ENCODE data around the gene SBF2. TPM values are rescaled to one million over a fixed set of nuclear protein-coding genes. Genes with fewer than 3 reads are reported as not detected.

The SBF2 gene
- total RNA-seq, 1 donor, result 61.2 TPM

DNA sequence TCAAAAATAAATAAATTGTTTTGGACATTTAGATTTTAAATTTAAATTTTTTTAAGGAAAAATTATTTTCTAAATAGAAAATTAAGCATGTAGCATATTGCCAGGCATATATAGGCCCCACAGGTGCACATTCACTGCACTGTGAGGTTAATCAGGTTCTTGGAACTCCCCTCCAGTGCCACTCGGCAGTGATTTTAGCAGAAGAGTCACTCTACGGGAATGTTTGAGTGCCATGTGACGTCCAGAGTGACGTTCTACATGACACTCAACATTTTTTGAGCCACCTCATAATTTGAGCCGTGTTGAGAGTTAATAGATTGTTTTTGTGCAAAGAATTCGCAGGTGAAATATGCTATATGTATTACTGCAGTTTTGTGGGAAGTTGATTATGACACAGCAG lies 552.8 kb downstream of the SBF2 start:
- peaks cover 5% of the 10 kb centered on the region for H3K79me2 ChIP-seq (ENCODE audit: insufficient read depth, low read length)
- H2AFZ ChIP-seq (ENCODE audit: low read length), result no peak overlapping the region
- no peaks in the 10 kb centered on the region for H4K20me1 ChIP-seq (ENCODE audit: insufficient read depth, low read length)
- H3K36me3 ChIP-seq (ENCODE audit: insufficient read depth, low read length), result peaks cover 23% of the 10 kb centered on the region
- H3K9me3 ChIP-seq (ENCODE audit: low read depth, low read length), result no peaks in the 10 kb centered on the region
- H3K27me3 ChIP-seq (ENCODE audit: insufficient read depth, low read length), result no peaks in the 10 kb centered on the region
- DNase-seq (ENCODE audit: insufficient read length, low spot score, missing footprints), result no peak
- no peak overlapping the region for H3K27ac ChIP-seq (ENCODE audit: low read depth, low read length)
- TF ChIP-seq, protein P1, sequence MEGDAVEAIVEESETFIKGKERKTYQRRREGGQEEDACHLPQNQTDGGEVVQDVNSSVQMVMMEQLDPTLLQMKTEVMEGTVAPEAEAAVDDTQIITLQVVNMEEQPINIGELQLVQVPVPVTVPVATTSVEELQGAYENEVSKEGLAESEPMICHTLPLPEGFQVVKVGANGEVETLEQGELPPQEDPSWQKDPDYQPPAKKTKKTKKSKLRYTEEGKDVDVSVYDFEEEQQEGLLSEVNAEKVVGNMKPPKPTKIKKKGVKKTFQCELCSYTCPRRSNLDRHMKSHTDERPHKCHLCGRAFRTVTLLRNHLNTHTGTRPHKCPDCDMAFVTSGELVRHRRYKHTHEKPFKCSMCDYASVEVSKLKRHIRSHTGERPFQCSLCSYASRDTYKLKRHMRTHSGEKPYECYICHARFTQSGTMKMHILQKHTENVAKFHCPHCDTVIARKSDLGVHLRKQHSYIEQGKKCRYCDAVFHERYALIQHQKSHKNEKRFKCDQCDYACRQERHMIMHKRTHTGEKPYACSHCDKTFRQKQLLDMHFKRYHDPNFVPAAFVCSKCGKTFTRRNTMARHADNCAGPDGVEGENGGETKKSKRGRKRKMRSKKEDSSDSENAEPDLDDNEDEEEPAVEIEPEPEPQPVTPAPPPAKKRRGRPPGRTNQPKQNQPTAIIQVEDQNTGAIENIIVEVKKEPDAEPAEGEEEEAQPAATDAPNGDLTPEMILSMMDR (IDR thresholded peaks at IDR 0.05; ENCODE audit: extremely low read depth, low read depth, low read length), result no peak
- H3K4me2 ChIP-seq (ENCODE audit: insufficient read depth, low read length), result no peak overlapping the region
- H3K4me3 ChIP-seq (ENCODE audit: insufficient read depth, low read length), result no peak overlapping the region
- H3K4me1 ChIP-seq (ENCODE audit: insufficient read depth, low read length), result no peaks in the 10 kb centered on the region

DNA sequence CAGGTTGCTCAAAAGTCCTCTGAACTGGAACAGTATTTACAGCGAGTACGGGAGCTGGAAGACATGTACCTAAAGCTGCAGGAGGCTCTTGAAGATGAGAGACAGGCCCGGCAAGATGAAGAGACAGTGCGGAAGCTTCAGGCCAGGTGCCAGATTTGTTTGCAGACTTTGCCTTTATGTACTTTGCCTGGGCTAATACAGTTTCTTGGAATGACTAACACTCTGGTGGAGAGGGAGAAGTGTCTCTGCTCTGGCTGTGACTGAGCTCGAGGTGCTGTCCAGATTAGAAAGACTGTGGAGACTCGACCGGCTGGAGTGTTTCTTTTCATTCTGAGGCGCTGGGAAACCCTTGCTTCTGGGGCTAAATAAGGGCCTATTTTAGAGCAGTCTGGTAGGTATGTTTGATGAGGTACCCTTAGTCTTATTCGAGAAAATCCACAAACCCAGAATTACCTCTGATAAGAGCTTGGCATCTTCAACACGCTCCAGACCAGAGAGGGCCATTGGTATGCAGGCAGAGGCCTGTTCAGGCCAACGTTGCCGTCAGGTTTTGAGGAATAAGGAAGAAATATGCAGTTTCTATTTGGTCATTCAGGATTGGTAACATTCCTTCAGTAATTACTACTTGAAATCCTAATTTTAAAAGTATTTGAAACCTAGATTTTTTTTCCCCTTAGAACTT lies 553.7 kb downstream of the SBF2 start:
- H3K27ac ChIP-seq (ENCODE audit: low read depth, low read length), result no peak overlapping the region
- no peak for DNase-seq (ENCODE audit: insufficient read length, low spot score, missing footprints)
- no peak overlapping the region for H2AFZ ChIP-seq (ENCODE audit: low read length)
- no peaks in the 10 kb centered on the region for H4K20me1 ChIP-seq (ENCODE audit: insufficient read depth, low read length)
- H3K9me3 ChIP-seq (ENCODE audit: low read depth, low read length), result no peaks in the 10 kb centered on the region
- no peaks in the 10 kb centered on the region for H3K4me1 ChIP-seq (ENCODE audit: insufficient read depth, low read length)
- H3K4me2 ChIP-seq (ENCODE audit: insufficient read depth, low read length), result no peak overlapping the region
- no peak overlapping the region for H3K4me3 ChIP-seq (ENCODE audit: insufficient read depth, low read length)
- no peaks in the 10 kb centered on the region for H3K27me3 ChIP-seq (ENCODE audit: insufficient read depth, low read length)
- H3K36me3 ChIP-seq (ENCODE audit: insufficient read depth, low read length), result peaks cover 27% of the 10 kb centered on the region
- H3K79me2 ChIP-seq (ENCODE audit: insufficient read depth, low read length), result peaks cover 10% of the 10 kb centered on the region
- TF ChIP-seq, protein P1 (IDR thresholded peaks at IDR 0.05; ENCODE audit: extremely low read depth, low read depth, low read length), result no peak

DNA sequence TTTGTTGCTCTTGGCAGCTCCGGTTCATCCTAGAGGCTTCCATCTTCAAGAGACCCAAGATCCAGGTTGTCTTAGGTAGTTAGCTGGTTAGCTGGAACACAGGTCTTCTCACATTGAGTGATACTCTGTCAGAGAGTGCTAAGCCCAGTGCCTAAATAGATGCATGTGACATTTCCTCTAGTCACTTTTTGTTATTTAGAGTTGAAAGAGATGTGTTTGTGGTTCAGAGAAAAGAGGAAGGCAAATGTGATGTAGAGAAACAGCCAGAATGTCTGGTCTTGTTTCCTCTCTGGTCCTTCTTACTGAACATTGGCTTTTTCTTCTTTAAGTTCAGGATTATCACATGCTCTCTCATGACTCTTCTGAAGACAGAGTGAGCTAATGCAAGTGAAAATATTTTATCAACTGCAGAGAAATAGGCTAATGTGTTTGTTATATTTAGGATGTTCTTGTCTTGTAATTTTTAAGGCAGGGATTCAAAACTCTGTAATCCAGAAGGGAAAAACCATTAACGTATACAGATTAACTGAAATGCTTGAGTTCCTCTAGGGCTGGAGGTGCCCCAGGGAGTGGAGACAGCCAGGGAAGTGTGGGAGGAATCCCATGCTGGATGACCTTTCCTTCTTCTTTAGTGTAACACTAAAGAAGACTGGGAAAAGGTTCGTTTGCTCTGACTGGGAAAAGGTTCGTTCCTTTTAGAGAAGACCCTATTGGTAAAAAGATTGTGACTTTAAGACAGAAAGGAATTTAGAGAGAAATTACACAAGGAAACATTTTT lies 554.7 kb downstream of the SBF2 start:
- Histone ChIP-seq H3K4me3 (ENCODE audit: insufficient read depth, low read length) (no peak overlapping the region), H3K27me3 (ENCODE audit: insufficient read depth, low read length) (no peaks in the 10 kb centered on the region), H3K27ac (ENCODE audit: low read depth, low read length) (no peak overlapping the region), H4K20me1 (ENCODE audit: insufficient read depth, low read length) (no peaks in the 10 kb centered on the region), H3K36me3 (ENCODE audit: insufficient read depth, low read length) (peaks cover 32% of the 10 kb centered on the region), H3K9me3 (ENCODE audit: low read depth, low read length) (no peaks in the 10 kb centered on the region), H2AFZ (ENCODE audit: low read length) (no peak overlapping the region), H3K79me2 (ENCODE audit: insufficient read depth, low read length) (peaks cover 12% of the 10 kb centered on the region), H3K4me1 (ENCODE audit: insufficient read depth, low read length) (no peaks in the 10 kb centered on the region), H3K4me2 (ENCODE audit: insufficient read depth, low read length) (no peak overlapping the region)
- TF ChIP-seq, protein P1 (IDR thresholded peaks at IDR 0.05; ENCODE audit: extremely low read depth, low read depth, low read length), result no peak
- DNase-seq (ENCODE audit: insufficient read length, low spot score, missing footprints), result no peak

DNA sequence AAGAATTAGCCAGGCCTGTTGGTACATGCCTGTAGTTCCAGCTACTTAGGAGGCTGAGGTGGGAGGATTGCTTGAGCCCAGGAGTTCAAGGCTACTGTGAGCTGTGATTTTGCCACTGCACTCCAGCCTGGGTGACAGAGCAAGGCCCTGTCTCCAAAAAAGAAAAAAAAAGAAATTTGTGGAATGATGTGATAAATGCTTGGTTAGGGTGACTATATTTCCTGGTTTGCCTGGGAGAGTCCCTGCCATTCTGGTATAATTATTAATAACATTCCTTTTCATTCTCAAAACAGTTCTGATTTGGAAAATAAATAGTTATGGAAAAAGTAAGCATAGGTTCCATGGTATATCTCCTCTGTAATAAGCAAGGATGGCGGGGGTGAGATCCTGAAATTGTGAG lies 555.3 kb downstream of the SBF2 start:
- Histone ChIP-seq H3K36me3 (ENCODE audit: insufficient read depth, low read length) (peaks cover 35% of the 10 kb centered on the region), H3K79me2 (ENCODE audit: insufficient read depth, low read length) (peaks cover 12% of the 10 kb centered on the region)

More for the DNA sequence above, 555.3 kb downstream of the SBF2 start:
- no peak for DNase-seq (ENCODE audit: insufficient read length, low spot score, missing footprints)
- no peak overlapping the region for H3K27ac ChIP-seq (ENCODE audit: low read depth, low read length)
- no peak overlapping the region for H2AFZ ChIP-seq (ENCODE audit: low read length)
- TF ChIP-seq, protein P1 (IDR thresholded peaks at IDR 0.05; ENCODE audit: extremely low read depth, low read depth, low read length), result no peak
- H3K4me1 ChIP-seq (ENCODE audit: insufficient read depth, low read length), result no peaks in the 10 kb centered on the region
- no peak overlapping the region for H3K4me3 ChIP-seq (ENCODE audit: insufficient read depth, low read length)
- H3K9me3 ChIP-seq (ENCODE audit: low read depth, low read length), result no peaks in the 10 kb centered on the region
- H3K27me3 ChIP-seq (ENCODE audit: insufficient read depth, low read length), result no peaks in the 10 kb centered on the region
- no peak overlapping the region for H3K4me2 ChIP-seq (ENCODE audit: insufficient read depth, low read length)
- no peaks in the 10 kb centered on the region for H4K20me1 ChIP-seq (ENCODE audit: insufficient read depth, low read length)

All from osteoblast (primary cell).